T follicular helper cell (primary cell): ENCODE measurements around the gene ATP6V0D1.
"Not testable (repeated sequence)": the region's sequence is repeated elsewhere in the genome, so short reads cannot be mapped to it uniquely, and the experiment has no call there.

Source experiments
- DNase-seq: peaks from one replicate; pipeline ENCODE4 v3.0.0-alpha.2; 2020; ENCODE audit warnings: low read depth
- total RNA-seq, 2 experiments: gene quantifications; one replicate each; lab custom pipeline; 2026; lab: John Stamatoyannopoulos, UW

The ATP6V0D1 gene
- 53.9 to 65.3 reads per million in 2 experiments for total RNA-seq

GRCh38 chr16:67480833-67481560 is at the start of gene ATP6V0D1:
Gene ATP6V0D1, minus strand, starts transcription at chr16:67481157. Its CDS starts 71 bp downstream, at chr16:67481086.
- DNase-seq: peak; percentile 98

- no peak for DNase-seq
Measured at GRCh38 chr16:67530013-67530939, 49.3 kb upstream of the ATP6V0D1 start.

- DNase-seq: no peak
Measured at GRCh38 chr16:67529582-67530012, 48.6 kb upstream of the ATP6V0D1 start.

DNA sequence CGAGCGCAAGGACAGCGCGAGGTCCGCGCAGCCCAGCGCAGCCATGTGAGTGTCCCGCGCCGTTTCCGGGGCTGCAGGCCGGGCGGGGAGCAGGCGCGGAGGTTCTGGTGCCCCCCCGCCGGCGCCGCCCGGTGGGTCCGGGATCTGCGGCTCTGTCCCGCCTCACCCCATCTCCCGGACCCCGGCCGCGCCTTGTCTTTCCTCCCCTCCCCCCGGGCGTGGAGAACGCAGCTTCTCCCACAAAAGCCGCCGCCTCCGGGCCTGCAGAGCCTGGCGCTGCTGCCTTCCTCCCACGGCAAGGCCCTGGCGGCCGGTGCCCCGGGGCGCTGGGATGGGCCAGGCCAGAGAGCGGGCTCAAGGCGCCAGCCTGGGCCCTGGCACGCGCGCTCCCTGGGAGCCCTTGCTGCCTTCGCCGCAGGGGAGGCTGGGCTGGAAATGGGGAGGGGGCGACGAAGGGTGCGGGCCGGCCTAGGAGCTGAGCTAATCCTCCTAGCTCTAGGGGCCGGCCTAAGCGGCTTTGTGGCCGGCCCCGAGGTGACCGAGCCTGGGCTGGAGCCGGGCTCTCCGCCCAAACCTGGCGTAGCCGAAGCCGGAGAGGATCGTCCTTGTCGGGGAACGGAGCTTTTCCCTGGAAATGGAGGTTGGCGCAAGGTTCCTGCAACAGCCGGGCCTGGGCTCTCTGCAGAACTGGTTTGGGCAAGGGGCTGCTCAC is 48.1 kb upstream of the ATP6V0D1 start:
- no peak for DNase-seq

GRCh38 chr16:67528222-67528869 is 47.4 kb upstream of the ATP6V0D1 start, which contains the start of gene RIPOR1:
Gene RIPOR1, plus strand, starts transcription at chr16:67528829. Its CDS starts 9,618 bp downstream, at chr16:67538447.
- no peak for DNase-seq

DNA sequence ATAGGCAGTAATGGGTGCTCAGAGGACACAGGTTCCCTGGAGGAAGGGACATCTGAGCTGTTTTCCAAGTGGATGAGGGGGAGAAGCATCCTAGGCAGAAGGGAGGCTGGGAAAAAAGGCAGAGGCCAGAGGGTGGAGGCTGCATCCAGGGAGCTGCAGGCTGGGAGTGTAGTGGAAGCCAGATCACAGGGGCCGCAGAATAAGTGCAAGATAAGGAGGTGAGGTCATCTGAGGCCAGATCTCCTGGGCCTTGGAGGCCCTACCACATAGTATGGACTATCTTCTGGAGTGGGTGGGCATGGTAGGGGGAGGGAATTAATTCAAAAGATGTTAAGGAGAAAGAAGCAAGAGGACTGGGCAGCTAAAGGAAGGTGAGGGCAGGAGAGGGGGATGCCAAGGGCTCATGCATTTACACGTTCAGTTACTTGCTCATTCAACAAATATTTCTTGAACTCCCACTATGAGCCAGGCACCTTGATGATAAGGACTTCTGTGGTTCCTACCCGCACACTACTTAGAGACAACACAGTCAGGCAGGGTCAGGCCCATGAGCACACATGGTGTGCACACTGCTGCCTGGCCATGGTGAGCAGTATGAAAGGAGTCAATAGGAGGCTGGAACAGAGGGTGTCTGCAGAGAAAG is 45.3 kb upstream of the ATP6V0D1 start:
- no peak for DNase-seq

DNA sequence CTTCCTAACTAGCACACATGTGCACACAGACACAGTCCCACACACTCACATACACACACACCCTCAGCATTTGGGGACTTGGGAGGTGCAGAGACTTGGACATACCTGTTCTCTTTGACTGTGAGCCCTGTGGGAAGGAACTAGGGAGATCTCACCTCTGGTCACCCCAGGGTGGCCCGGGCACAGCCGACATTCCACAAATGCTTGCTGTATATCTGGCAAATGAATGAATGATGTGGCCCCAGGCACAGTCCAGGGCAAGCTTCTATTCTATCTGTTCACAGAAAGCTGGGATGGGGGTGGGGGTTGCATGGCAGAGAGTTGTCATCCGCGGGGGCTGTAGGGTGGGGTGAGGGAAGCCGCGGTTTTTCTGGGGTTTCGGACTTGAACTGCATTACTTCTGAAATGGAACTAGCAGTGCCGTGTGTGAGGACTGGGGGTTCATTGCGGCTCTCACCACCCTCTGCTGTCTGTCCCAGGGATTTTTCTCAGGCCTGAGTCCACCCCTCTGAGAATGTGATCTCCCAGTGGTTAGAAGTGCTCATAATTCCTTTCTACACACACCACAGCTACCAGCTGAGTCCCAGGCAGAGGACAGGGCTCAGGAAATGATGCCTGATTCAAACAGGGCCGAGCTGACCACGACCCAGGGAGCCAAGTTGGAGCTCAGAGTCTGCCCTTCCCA is 44.4 kb upstream of the ATP6V0D1 start:
- no peak for DNase-seq

- peak; percentile 96 for DNase-seq
Measured at GRCh38 chr16:67521095-67521804, 40.3 kb upstream of the ATP6V0D1 start.

GRCh38 chr16:67519242-67519641 is 38.3 kb upstream of the ATP6V0D1 start:
- DNase-seq: no peak

GRCh38 chr16:67518676-67519075 is 37.7 kb upstream of the ATP6V0D1 start:
- DNase-seq: no peak

GRCh38 chr16:67517661-67518423 is 36.9 kb upstream of the ATP6V0D1 start:
- no peak for DNase-seq

DNA sequence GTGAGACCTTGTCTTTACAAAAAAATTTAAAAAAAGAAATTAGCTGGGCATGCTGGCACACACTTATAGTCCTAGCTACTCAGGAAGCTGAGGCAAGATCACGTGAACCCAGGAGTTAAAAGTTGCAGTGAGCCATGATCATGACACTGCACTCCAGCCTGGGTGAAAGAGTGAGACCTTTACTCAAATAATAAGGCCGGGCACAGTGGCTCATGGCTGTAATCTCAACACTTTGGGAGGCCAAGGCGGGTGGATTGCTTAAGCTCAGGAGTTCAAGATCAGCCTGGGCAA is 36.1 kb upstream of the ATP6V0D1 start:
- no peak for DNase-seq

GRCh38 chr16:67516296-67517154 is 35.6 kb upstream of the ATP6V0D1 start:
- DNase-seq: no peak

GRCh38 chr16:67514382-67514828 is 33.4 kb upstream of the ATP6V0D1 start:
- DNase-seq: peak; percentile 71

DNA sequence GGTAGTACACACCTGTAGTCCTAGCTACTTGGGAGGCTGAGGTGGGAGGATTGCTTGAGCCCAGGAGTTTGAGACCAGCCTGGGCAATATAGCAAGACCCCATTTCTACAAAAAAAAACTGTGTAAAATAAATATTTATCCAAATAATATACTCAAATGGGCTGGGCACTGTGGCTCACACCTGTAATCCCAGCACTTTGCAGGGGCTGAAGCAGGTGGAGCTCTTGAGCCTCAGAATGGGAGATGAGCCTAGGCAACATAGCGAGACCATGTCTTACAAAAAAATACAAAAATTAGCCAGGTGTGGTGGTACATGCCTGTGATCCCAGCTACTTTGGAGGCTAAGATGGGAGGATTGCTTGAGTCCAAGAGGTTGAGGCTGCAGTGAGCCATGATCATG is 32.9 kb upstream of the ATP6V0D1 start:
- not testable (repeated sequence) for DNase-seq

- no peak for DNase-seq
Measured at GRCh38 chr16:67509016-67509415, 28.1 kb upstream of the ATP6V0D1 start.

DNA sequence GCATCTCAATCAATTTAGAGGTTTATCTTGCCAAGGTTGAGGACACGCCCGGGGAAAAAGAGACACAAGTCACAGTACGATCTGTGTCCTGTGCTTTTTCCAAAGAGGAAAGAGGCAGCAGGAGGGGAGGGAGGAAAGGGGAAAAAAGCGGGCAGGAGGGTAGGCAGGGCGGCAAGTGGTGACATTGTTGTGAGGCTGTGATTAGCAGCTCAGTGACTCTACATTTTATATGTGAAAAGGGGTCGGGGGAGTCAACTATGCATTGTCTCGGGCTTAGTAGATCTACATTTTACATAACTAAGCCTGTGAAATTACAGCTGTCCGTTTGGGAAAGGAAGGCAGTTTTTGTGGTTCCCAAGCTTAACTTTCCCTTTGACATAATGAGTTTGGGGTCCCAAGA is 25.5 kb upstream of the ATP6V0D1 start:
- DNase-seq: no peak
